HepG2 (cell line): ENCODE measurements around the gene ZBTB46. TPM values are rescaled to one million over a fixed set of nuclear protein-coding genes. Genes with fewer than 3 reads are reported as not detected.
A peak's percentile ranks its signal among the peaks of the same experiment; 100 is the strongest.

Source experiments
- JDP2 ChIP-seq: sonication (generic); formaldehyde crosslinking; IDR thresholded peaks from 2 replicates; pipeline ENCODE4 v1.8.1; 2022; ENCODE audit warnings: missing genetic modification reagents, borderline replicate concordance
- MED13 ChIP-seq: sonication (generic); formaldehyde crosslinking; IDR thresholded peaks from 2 replicates; pipeline ENCODE4 v1.5.0; 2020; ENCODE audit warnings: missing genetic modification reagents
- RARA ChIP-seq: IDR thresholded peaks from 2 replicates; pipeline ENCODE4 v1.6.1; 2016; ENCODE audit warnings: missing genetic modification reagents, missing compliant biosample characterization
- SAP130 ChIP-seq: IDR thresholded peaks from 2 replicates; pipeline ENCODE4 v1.6.1; 2016; ENCODE audit warnings: low read depth
- ZBTB42 ChIP-seq: sonication (generic); formaldehyde crosslinking; IDR thresholded peaks from 2 replicates; pipeline ENCODE4 v1.5.0; 2020; ENCODE audit warnings: mild to moderate bottlenecking, missing genetic modification reagents
- ZNF335 ChIP-seq: sonication (generic); formaldehyde crosslinking; IDR thresholded peaks from 2 replicates; pipeline ENCODE4 v1.4.0; 2020; ENCODE audit warnings: missing genetic modification reagents
- ZNF761 ChIP-seq: sonication (generic); formaldehyde crosslinking; conservative IDR thresholded peaks from 2 replicates; pipeline ENCODE4 v1.4.0; 2020; ENCODE audit warnings: mild to moderate bottlenecking, missing genetic modification reagents
- ZNF839 ChIP-seq: sonication (generic); formaldehyde crosslinking; IDR thresholded peaks from 2 replicates; pipeline ENCODE4 v1.4.0; 2020; ENCODE audit warnings: missing genetic modification reagents, mild to moderate bottlenecking, borderline replicate concordance
- polyA plus RNA-seq, 8 experiments: library from polyadenylated mRNA; depleted of rRNA in 3 of 8; stranded (reverse) in 7 of 8; unstranded in 1 of 8; fragments of >200 nt; fragmentation: Illumina TruSeq in 4 of 8; extraction: Trizol in 4 of 8; gene quantifications; 2 replicates each; pipeline versions ENCODE4 v1.2.1 to v1.2.3, GENCODE V29; 2011 to 2016; ENCODE audit warnings: low read depth in 4 of 8, missing spikeins in 1 of 8, mixed read lengths in 1 of 8; ENCODE audit not compliant: insufficient read depth in 1 of 8
- total RNA-seq, 5 experiments: library from RNA; depleted of rRNA; stranded (reverse); fragments of >200 nt; fragmentation: Illumina TruSeq; extraction: Trizol; gene quantifications; 2 replicates each; pipeline ENCODE4 v1.2.3, GENCODE V29; 2016; ENCODE audit warnings: low read depth in 1 of 5
- TF ChIP-seq, protein P1 (sequence below): sonication (generic); formaldehyde crosslinking; IDR thresholded peaks from 2 replicates; pipeline ENCODE4 v1.5.1; 2020; ENCODE audit warnings: missing genetic modification reagents, mild to moderate bottlenecking, borderline replicate concordance
- TF ChIP-seq, protein P2 (sequence below): fragments of 450-650 bp; IDR thresholded peaks from 2 replicates; pipeline ENCODE4 v1.6.1; 2016
- TF ChIP-seq, protein P3 (sequence below): sonication (generic); formaldehyde crosslinking; IDR thresholded peaks from 2 replicates; pipeline ENCODE4 v1.9.0; 2021; ENCODE audit warnings: mild to moderate bottlenecking, missing genetic modification reagents
- TF ChIP-seq, protein P4 (sequence below): sonication (generic); formaldehyde crosslinking; IDR thresholded peaks from 2 replicates; pipeline ENCODE4 v1.8.0; 2022; ENCODE audit warnings: mild to moderate bottlenecking, missing genetic modification reagents; ENCODE audit not compliant: insufficient replicate concordance
- TF ChIP-seq, protein P5 (sequence below): sonication (generic); formaldehyde crosslinking; IDR thresholded peaks from 2 replicates; pipeline ENCODE4 v1.5.1; 2020; ENCODE audit warnings: missing genetic modification reagents, mild to moderate bottlenecking, borderline replicate concordance
- TF ChIP-seq, protein P6 (sequence below): sonication (generic); formaldehyde crosslinking; IDR thresholded peaks from 2 replicates; pipeline ENCODE4 v1.8.0; 2022; ENCODE audit warnings: mild to moderate bottlenecking, missing genetic modification reagents

The ZBTB46 gene
- total and polyA plus RNA-seq, 2 of the 13 experiments (the other 11 are each of a cell fraction or from before 2014, with no cell fraction given), result 1.6 to 13.5 TPM

DNA sequence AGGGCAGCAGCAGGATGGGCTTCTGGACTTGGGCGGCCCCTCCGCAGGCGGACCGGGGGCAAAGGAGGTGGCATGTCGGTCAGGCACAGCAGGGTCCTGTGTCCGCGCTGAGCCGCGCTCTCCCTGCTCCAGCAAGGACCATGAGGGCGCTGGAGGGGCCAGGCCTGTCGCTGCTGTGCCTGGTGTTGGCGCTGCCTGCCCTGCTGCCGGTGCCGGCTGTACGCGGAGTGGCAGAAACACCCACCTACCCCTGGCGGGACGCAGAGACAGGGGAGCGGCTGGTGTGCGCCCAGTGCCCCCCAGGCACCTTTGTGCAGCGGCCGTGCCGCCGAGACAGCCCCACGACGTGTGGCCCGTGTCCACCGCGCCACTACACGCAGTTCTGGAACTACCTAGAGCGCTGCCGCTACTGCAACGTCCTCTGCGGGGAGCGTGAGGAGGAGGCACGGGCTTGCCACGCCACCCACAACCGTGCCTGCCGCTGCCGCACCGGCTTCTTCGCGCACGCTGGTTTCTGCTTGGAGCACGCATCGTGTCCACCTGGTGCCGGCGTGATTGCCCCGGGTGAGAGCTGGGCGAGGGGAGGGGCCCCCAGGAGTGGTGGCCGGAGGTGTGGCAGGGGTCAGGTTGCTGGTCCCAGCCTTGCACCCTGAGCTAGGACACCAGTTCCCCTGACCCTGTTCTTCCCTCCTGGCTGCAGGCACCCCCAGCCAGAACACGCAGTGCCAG lies 134.3 kb downstream of the ZBTB46 start, which contains the start of gene TNFRSF6B (continued):
- TF ChIP-seq, protein P1, sequence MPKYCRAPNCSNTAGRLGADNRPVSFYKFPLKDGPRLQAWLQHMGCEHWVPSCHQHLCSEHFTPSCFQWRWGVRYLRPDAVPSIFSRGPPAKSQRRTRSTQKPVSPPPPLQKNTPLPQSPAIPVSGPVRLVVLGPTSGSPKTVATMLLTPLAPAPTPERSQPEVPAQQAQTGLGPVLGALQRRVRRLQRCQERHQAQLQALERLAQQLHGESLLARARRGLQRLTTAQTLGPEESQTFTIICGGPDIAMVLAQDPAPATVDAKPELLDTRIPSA (CRISPR knock-in tag), result no peak
- TF ChIP-seq, protein P2, sequence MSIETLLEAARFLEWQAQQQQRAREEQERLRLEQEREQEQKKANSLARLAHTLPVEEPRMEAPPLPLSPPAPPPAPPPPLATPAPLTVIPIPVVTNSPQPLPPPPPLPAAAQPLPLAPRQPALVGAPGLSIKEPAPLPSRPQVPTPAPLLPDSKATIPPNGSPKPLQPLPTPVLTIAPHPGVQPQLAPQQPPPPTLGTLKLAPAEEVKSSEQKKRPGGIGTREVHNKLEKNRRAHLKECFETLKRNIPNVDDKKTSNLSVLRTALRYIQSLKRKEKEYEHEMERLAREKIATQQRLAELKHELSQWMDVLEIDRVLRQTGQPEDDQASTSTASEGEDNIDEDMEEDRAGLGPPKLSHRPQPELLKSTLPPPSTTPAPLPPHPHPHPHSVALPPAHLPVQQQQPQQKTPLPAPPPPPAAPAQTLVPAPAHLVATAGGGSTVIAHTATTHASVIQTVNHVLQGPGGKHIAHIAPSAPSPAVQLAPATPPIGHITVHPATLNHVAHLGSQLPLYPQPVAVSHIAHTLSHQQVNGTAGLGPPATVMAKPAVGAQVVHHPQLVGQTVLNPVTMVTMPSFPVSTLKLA, result no peak
- TF ChIP-seq ZNF839 (CRISPR knock-in tag), result 0 out of 2 replicates have a peak, but pooled peaks have one; percentile 28
- TF ChIP-seq JDP2 (CRISPR knock-in tag), result no peak
- TF ChIP-seq ZNF761 (CRISPR knock-in tag), result 0 out of 2 replicates have a peak, but pooled peaks have one; percentile 1
- no peak for TF ChIP-seq ZNF335 (CRISPR knock-in tag)
- TF ChIP-seq ZBTB42, result no peak
- TF ChIP-seq, protein P3, sequence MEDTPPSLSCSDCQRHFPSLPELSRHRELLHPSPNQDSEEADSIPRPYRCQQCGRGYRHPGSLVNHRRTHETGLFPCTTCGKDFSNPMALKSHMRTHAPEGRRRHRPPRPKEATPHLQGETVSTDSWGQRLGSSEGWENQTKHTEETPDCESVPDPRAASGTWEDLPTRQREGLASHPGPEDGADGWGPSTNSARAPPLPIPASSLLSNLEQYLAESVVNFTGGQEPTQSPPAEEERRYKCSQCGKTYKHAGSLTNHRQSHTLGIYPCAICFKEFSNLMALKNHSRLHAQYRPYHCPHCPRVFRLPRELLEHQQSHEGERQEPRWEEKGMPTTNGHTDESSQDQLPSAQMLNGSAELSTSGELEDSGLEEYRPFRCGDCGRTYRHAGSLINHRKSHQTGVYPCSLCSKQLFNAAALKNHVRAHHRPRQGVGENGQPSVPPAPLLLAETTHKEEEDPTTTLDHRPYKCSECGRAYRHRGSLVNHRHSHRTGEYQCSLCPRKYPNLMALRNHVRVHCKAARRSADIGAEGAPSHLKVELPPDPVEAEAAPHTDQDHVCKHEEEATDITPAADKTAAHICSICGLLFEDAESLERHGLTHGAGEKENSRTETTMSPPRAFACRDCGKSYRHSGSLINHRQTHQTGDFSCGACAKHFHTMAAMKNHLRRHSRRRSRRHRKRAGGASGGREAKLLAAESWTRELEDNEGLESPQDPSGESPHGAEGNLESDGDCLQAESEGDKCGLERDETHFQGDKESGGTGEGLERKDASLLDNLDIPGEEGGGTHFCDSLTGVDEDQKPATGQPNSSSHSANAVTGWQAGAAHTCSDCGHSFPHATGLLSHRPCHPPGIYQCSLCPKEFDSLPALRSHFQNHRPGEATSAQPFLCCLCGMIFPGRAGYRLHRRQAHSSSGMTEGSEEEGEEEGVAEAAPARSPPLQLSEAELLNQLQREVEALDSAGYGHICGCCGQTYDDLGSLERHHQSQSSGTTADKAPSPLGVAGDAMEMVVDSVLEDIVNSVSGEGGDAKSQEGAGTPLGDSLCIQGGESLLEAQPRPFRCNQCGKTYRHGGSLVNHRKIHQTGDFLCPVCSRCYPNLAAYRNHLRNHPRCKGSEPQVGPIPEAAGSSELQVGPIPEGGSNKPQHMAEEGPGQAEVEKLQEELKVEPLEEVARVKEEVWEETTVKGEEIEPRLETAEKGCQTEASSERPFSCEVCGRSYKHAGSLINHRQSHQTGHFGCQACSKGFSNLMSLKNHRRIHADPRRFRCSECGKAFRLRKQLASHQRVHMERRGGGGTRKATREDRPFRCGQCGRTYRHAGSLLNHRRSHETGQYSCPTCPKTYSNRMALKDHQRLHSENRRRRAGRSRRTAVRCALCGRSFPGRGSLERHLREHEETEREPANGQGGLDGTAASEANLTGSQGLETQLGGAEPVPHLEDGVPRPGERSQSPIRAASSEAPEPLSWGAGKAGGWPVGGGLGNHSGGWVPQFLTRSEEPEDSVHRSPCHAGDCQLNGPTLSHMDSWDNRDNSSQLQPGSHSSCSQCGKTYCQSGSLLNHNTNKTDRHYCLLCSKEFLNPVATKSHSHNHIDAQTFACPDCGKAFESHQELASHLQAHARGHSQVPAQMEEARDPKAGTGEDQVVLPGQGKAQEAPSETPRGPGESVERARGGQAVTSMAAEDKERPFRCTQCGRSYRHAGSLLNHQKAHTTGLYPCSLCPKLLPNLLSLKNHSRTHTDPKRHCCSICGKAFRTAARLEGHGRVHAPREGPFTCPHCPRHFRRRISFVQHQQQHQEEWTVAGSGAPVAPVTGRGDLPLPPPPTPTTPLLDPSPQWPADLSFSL (CRISPR knock-in tag), result no peak
- TF ChIP-seq, protein P4, sequence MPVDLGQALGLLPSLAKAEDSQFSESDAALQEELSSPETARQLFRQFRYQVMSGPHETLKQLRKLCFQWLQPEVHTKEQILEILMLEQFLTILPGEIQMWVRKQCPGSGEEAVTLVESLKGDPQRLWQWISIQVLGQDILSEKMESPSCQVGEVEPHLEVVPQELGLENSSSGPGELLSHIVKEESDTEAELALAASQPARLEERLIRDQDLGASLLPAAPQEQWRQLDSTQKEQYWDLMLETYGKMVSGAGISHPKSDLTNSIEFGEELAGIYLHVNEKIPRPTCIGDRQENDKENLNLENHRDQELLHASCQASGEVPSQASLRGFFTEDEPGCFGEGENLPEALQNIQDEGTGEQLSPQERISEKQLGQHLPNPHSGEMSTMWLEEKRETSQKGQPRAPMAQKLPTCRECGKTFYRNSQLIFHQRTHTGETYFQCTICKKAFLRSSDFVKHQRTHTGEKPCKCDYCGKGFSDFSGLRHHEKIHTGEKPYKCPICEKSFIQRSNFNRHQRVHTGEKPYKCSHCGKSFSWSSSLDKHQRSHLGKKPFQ (CRISPR knock-in tag), result no peak
- peak; percentile 46; the same call in 1 of the 2 replicates for TF ChIP-seq SAP130 (CRISPR knock-in tag)
- TF ChIP-seq MED13 (CRISPR knock-in tag), result no peak
- TF ChIP-seq, protein P5, sequence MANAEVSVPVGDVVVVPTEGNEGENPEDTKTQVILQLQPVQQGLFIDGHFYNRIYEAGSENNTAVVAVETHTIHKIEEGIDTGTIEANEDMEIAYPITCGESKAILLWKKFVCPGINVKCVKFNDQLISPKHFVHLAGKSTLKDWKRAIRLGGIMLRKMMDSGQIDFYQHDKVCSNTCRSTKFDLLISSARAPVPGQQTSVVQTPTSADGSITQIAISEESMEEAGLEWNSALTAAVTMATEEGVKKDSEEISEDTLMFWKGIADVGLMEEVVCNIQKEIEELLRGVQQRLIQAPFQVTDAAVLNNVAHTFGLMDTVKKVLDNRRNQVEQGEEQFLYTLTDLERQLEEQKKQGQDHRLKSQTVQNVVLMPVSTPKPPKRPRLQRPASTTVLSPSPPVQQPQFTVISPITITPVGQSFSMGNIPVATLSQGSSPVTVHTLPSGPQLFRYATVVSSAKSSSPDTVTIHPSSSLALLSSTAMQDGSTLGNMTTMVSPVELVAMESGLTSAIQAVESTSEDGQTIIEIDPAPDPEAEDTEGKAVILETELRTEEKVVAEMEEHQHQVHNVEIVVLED, result no peak; the same call in 1 of the 2 replicates
- 0 out of 2 replicates have a peak, but pooled peaks have one; percentile 51 for TF ChIP-seq RARA (CRISPR knock-in tag)
- TF ChIP-seq, protein P6, sequence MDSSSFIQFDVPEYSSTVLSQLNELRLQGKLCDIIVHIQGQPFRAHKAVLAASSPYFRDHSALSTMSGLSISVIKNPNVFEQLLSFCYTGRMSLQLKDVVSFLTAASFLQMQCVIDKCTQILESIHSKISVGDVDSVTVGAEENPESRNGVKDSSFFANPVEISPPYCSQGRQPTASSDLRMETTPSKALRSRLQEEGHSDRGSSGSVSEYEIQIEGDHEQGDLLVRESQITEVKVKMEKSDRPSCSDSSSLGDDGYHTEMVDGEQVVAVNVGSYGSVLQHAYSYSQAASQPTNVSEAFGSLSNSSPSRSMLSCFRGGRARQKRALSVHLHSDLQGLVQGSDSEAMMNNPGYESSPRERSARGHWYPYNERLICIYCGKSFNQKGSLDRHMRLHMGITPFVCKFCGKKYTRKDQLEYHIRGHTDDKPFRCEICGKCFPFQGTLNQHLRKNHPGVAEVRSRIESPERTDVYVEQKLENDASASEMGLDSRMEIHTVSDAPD (CRISPR knock-in tag), result no peak
